Hematopoietic multipotent progenitor cell treated with erythropoietin and hydrocortisone succinate and interleukin-3 and kit ligand, for 15 days (in vitro differentiated cells): ENCODE measurements around the gene COA8.
A peak's percentile ranks its signal among the peaks of the same experiment; 100 is the strongest.

Experiments
- DNase-seq: peaks from one replicate; pipeline ENCODE4 v3.0.0-alpha.2; 2015; ENCODE audit warnings: low spot score

Gene COA8

GRCh38 chr14:103548463-103549351, 14.1 kb upstream of the COA8 start:
- DNase-seq, result no peak

- DNase-seq, result no peak
These were observed 13.1 kb upstream of the COA8 start for GRCh38 chr14:103549361-103550311.

- no peak for DNase-seq
These were observed 12.1 kb upstream of the COA8 start for GRCh38 chr14:103550451-103551337.

GRCh38 chr14:103551338-103551762, 11.4 kb upstream of the COA8 start:
- no peak for DNase-seq

GRCh38 chr14:103552011-103552845, 10.5 kb upstream of the COA8 start:
- DNase-seq, result no peak

GRCh38 chr14:103552846-103553210, 9.9 kb upstream of the COA8 start:
- DNase-seq, result no peak

GRCh38 chr14:103555559-103556337, 7.0 kb upstream of the COA8 start:
- no peak for DNase-seq

- DNase-seq, result no peak
These were observed 5.6 kb upstream of the COA8 start for GRCh38 chr14:103556946-103557758.

- DNase-seq, result no peak
These were observed 4.5 kb upstream of the COA8 start for GRCh38 chr14:103558071-103558882.

- no peak for DNase-seq
These were observed 3.0 kb upstream of the COA8 start for GRCh38 chr14:103559766-103560165.

GRCh38 chr14:103560691-103561090, 2.1 kb upstream of the COA8 start:
- DNase-seq, result no peak

- DNase-seq, result peak; percentile 34
These were observed 1.2 kb upstream of the COA8 start for GRCh38 chr14:103561381-103562178.

GRCh38 chr14:103562179-103562428, 656 bp upstream of the COA8 start:
- no peak for DNase-seq

- DNase-seq, result no peak
These were observed 463 bp downstream of the COA8 start for GRCh38 chr14:103563226-103563620.

GRCh38 chr14:103563844-103564505, 1.2 kb downstream of the COA8 start:
- peak; percentile 16 for DNase-seq

GRCh38 chr14:103568952-103569351, 6.2 kb downstream of the COA8 start:
- DNase-seq, result no peak

GRCh38 chr14:103569408-103569807, 6.6 kb downstream of the COA8 start:
- DNase-seq, result no peak
